Fibroblast of skin of left biceps (primary cell): Measurements from ENCODE around the gene ZNF385C.

Source experiments
- DNase-seq, 2 experiments: peaks; one replicate each; pipeline ENCODE4 v3.0.0-alpha.2; 2013; ENCODE audit warnings: low read depth in 2 of 2

The ZNF385C gene

DNA sequence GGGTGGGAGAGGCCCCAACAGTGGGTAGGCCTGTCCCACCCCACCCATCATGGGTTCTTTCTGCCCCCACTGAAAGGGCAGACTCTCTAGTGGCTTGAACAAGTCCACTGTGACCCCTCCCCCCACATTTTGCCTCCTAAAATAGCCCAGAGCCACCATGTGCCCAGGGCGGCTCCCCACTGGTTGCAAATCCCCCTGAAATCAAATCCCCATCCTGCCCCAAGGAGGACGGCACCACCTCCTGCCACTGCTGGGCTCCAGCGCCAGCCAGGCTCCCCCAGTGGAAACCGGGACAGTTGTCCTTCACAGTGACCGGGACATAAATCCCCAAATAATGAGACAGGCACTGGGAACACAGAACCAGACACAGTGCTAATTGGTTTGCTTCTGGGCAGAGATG is 20.5 kb downstream of the ZNF385C start:
- DNase-seq: no peak

DNA sequence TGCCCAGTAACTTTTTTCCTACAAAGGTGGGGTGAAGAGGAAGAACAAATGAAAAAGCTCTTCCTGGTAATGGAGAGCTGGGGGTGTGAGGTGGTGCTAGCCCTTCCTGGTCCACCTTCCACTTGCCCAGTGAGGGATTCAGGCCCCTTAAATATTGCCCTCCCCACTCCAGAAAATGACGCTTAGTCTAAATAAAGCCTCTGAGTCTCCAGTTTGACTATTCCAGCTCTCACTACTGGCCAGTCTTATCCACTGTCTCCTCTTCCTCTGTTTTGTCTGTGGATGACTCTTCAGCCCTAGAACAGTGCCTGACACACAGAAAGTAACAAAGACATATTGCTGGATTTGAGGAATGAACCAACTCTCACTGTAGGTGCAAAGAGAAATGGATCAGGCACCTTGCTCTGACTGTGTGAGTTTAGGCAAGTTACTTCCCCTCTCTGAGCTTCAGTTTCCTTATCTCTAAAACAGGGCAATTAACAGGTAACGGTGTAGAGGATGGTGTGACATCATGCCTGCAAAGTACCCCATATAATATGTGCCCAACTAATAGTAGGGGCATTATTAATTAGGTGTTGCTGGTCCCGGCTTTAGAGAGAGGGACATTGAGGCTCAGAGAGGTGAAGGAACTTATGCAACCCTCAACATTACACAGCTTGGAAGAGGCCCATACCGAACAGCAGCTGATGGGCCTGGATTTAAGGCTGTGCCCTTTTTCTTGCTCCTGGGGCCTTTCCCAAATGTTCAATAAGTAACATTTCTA is 21.3 kb downstream of the ZNF385C start:
- DNase-seq: no peak

DNA sequence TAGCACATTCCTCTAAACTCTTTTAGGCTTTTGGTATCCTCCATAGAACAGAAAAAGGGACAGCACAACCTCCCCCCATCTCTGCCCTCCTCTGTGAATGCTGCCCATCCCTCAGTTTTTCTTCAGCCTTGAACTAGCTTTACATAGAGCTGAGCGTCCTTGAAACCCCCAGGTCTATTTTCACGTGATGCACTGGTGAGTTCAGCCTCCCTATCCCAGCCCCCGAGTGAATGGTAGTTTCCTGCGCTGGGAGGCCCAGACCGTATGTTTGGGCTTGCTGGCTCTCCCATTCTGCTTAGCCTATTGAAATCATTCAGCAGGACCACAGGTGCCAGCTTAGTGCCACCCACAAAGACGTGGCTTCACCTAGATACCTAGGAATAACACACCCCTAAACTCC is 22.5 kb downstream of the ZNF385C start:
- DNase-seq: no peak

DNA sequence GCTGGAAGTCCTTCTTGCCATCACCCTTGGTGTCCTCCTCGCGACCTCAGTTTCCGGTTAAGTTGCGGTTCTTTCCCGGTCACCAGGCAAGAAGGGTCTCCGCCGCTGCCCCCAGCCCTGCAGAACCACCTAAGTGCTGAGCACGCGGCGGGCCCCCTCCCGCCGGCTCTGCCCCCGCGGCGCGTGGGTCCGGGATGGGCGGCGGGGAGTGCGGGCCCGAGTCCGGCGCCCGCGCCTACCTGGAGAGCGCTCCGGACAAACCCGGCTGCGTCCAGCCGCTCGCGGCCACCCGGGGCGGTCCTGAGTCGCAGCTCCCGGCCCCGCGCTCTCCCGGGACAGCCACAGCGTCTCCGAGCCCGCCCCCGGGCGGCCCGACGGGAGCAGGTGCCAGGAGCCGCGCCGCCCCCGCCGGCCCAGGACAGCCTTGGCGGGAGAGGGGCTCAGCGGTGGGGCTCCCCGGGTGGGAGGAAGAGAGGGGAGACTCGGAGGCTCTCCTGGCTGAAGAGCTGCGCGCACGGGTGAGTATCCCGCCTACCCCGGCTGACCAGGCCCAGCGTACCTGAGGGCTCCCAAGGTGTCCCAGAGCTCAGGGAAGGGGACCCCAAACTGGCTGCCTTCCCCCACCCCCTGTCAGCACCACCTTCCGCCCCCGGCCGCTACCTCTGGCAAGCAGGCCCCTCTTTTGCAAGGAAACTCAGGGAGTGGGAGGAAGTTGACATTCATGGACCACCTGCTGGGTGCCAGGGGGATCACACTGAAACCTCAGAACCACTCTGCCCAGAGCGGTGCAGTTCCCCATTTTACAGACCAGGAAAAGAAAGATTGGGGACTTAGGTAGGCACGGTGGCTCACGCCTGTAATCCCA is 25.7 kb downstream of the ZNF385C start:
- DNase-seq: no peak

DNA sequence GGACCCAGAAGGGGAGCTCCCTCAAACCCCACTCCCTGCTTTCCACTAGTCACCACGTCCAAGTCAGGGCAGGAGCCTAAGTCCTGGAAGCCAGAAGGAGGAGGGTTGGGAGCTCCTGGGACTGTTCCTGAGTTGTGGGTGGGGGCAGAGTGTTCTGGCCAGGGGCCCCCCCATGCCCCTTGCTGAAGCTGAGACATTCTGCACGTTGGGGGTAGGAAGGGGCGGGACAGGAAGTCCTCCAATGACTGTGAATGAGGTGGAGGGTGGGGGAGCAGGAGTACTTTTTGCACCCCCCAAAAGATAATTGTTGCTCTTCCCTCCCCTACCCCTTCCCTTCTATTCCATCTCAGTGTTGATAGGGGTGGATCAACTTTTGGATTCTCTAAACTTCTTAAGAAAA is 26.5 kb downstream of the ZNF385C start:
- no peak for DNase-seq

DNA sequence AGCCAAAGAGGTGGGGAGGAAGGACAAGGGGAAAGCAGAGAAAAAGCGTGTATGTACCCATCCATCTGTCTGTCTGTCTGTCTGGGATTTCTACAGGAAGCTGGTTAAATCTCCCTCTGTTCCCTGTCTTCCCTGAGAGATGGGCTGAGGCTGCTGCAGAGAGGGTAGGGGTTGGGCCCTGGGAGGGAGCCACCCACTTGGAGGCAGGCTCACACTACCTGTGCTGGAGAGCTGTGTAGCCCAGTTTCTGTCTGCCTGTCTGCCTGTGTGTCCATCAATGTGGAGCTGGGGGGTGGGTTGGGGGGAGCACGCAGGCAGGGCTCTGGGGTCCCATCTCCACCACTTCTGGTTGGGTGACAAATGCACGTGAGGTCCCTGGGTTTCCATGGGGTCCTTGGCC is 29.3 kb downstream of the ZNF385C start:
- DNase-seq: no peak

DNA sequence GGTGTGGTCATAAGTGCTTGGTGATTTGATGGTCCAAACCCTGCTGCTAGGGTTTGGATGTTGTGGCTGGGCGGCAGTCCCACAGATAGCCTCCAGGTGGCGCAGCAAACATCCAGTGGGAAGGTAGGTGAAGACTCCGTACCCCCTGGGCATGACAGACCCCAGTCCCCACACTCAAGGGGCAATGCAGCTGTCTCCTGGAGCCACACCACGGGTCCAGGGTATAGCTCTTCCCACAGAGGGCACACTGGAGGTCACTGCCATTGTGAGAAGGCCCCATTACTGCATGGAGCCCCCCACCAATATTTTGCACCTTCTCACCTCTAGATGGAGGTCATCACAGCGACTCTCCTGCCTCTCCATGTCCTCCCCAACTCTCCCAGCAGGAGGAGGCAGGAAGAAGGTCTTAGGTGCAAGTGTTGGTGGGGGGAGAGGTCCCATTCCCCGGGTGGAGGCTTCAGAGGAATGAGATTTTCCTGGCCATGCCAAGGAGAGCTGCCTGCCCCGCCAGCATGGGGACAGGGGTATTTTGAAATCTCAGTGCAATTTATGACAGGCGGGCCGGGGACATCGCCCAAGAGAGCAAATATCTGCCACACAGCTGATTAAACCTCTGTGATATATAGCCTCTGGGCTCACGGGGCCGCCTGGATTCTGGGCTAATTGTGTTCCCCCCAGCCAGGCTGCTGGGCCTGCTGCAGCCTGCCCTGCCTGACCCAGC is 30.7 kb downstream of the ZNF385C start:
- no peak for DNase-seq

DNA sequence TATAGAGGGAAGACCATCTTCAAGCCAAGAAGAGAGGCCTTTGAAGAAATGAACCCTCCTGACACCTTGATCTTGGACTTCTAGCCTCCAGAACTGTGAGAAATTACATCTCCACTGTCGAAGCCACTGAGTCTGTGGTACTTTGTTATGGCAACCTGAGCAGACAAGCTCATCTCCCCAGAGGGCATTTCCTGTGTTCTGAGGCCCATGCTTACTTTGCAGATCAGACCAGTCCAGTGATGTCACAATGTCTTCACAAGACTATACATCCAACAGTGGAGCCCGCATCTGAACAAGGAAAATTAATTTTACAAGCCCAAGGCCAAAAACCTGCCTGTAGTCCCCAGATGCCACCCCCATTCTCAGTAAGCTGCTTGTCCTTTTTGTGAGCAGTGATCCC is 33.1 kb downstream of the ZNF385C start:
- DNase-seq: no peak

DNA sequence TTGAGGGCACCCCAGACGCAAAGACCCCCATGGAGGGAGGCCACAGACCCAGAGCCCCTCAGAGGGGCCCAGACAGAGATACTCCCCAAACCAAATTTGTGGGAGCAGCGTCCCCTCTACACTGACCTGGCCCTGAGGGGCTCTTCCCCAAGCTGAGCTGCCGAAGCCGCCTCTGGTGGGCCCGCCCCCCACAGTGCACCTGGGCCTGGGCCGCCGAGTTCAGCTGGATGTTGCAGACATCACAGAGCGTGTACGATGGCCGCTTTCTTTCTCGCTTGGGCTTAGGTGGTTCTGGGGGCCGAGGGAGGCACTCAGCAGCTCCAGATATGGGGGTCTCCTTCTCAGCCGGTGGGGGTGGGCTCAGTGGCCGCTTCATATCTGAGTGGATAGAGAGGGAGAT is 35.6 kb downstream of the ZNF385C start:
- no peak for DNase-seq

DNA sequence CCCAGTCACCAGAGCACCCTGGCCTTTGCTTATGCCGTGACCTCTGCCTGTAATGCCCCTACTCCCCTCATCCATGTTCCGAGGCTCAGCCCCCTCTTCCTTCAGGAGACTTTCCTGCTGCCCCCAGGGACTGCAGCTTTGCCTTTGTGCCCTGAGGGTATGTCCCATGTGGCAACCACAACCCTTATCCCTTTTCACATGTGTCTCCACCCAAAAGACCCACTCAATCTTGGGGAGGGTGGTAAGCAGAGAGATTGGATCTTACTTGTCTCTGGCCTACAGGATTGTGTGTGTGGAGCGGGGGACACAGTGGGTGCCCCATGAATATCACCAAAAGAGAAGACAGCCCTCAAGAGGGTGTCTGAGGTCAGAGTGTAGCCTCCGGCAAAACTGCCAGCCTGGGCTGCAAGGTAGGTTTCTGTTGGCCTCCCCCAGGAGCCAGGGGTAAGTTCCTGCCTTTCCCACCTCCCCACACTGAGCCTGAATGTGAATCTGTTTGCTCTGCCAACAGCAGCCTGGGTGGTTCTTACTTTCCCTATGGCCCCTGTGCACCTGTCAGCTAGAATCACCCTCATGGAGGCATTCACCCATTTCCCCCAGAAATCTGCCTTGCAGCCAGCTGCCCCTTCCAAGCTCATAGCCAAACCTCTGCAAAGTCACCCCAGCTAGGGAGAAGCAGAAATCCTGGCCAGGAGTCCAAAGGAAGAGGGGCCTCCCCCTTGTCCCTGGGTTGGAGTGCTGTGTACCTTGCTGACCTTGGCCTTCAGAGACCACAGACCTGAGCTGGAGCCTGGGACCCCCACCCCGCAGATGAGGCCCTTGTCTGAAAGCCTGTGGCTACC is 36.4 kb downstream of the ZNF385C start:
- no peak for DNase-seq

DNA sequence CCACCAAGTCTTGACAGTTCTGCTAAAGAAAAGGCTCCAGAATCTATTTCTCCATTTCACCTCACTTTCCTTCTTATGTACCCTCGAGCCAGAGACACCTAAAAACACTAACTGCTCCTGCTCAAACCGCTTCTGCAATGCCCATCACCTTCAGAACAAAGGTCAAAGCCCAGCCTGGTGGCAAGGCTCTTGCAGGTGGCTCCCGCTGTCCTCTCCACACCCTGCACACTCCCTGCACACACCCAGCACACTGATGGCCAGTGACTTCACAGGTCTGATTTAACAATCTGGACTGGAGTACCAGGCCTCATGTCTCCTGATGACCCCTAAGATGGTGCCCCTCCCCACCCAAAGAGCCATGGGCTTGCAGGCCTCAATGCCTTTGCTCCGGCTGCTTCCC is 38.0 kb downstream of the ZNF385C start:
- no peak for DNase-seq

DNA sequence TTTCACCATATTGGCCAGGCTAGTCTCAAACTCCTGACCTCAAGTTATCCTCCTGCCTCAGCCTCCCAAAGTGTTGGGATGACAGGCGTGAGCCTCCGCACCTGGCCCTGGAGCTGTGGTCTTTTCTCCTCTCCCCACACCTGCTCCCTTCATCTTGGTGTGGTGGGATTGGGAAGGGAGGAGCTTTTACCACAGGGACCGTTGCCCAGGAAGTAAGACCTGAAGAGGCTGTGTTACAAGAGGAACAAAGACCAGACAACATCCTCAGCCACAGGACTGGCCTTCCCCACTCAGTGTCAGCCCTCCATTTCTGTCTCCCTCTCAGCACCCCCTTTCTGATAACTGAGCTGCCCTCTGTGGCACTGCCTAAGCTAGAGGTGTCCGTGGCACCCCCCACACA is 38.5 kb downstream of the ZNF385C start:
- no peak for DNase-seq

DNA sequence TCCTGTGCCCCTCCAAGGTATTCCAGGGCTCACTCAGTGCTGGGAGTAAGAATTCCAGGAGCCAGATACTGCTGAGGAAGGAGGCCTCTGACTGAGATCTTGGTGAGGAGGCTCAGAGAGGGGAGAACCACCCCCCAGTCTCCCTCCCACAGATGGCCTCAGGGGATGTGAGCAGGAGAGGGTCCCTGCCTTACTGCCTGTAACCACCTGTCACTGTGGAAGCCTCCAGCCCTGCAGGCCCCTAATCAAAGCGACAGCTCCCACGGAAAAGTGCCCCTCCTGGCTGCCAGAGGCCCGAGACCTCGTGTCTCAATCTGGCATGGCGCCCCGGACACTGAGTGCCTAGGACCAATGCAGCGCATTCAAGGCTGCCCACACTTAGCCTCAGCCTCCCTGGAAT is 40.2 kb downstream of the ZNF385C start:
- DNase-seq: no peak

DNA sequence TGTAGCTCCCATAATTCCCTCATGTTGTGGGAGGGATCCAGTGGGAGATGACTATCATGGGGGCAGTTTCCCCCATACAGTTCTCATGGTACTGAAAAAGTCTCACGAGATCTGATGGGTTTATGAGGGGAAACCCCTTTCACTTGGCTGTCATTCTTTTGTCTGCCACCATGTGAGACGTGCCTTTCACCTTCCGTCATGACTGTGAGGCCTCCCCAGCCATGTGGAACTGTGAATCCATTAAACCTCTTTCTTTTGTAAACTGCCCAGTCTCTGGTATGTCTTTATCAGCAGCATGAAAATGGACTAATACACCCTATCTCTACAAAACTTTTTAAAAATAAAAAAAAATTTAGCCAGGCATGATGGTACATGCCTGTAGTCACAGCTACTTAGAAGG is 41.6 kb downstream of the ZNF385C start:
- DNase-seq: no peak

DNA sequence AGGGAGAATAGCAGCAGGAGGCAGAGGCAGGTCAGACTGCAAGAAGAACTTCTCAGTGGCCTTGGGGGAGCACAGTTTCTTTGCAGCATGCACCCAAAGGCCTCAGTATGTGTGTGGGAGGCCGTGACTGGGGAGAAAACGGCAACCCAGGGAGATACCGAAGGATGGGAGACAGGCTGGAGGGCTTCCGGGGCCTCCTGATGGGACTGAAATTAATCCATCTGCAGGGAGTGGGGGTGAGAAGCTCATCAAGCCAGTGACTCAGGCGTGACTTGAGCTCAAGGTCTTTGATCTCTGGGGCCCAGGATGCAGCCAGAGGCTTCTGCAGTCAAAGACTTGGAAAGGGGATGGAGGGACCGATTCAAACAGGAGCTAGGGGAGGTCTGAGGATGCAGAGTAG is 42.8 kb downstream of the ZNF385C start:
- DNase-seq: no peak

DNA sequence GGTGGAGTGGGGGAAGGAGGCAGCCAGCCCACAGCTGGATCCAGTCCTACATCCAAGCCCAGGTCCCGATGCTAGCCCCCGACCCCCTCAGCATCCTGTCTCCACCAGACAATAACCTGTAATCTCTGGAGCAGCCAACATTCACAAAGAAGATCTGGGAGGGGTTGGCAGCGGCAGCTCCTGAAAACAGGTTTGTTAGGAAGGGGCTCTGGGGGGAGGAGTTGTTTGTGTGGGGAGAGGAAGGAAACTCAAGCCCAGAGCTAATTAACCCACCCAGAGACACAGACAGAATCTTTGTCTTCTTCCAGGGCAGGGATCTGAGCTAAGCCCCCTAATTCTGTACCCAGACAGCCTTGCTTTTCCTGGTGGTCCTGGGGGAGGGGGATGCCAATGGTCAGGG is 43.2 kb downstream of the ZNF385C start:
- DNase-seq: no peak

DNA sequence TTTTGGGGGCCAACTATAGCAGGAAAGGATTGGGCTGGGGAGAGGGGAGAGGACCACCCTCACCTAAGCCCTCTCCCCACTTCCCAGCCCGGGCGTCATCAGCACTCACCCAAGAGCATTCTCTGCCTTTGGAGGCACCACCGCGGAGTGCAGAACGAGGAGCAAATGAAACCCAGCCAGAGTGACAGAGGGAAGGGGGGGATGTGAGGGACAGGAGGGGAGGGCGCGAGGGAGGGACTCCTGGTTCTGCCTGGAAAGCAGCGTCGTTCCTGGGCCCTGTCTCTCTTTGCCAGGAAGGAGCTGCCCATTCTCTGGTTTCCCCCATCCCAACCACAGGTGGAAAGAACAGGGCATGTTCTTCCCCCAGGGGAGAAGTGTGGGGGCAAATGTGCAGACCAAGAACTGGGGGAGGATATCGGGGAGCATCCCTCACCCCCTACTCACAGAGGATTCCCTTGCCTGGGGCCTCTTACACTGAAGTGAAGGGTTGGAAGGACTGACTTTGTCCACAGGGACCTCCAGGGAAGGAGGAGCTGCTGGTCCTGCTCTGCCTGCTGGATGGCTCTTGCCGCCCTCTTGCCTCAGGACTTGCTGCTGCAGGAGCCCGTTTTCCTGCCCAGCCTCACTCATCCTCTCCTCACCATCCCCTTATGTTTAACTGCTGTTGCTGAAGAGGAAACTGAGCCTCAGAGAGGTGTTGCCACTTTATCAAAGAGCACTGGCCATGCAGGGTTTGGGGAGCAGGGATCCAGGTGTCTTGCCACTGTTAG is 44.4 kb downstream of the ZNF385C start:
- DNase-seq: no peak

DNA sequence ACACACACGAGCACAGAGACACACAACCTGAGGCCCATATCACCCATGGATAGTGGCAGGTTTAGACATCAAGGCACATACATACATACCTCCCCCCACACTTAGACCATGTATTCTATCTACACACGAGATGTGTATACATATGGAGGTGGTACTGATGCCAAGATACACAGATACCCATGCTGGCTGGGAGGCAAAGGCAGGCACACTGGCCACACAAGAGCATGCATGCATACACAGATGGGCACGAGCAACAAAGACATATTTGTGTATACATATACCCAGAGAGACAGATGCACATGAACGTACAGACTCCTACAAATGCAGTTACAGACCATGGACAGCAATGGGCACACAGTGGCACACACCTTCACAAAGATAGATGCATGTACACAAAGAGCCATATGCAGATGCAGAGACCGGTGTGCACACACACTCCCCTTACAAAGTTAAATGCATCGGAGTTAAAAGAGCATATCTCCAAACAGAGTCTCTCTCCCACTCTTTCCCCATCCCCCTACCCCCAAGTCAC is 45.9 kb downstream of the ZNF385C start:
- DNase-seq: no peak

DNA sequence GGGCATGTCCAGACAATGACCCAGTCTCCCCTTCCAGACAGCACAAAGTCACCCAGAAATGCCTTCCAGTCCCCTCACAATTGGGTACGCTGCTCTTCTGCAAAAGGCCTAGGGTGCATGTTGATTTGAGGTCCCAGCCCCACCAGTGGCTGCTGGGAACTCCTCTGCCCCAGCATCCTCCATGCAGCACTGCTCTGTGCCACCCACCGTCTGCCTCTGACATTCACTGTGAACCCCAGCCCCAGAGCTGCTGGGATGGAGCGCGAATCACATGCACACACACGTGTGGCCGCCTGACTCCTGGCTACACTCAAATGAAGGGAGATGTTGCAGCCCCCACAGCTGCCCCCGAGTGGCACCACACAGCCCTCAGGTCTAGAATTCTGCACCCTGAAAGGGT is 46.6 kb downstream of the ZNF385C start:
- DNase-seq: no peak

DNA sequence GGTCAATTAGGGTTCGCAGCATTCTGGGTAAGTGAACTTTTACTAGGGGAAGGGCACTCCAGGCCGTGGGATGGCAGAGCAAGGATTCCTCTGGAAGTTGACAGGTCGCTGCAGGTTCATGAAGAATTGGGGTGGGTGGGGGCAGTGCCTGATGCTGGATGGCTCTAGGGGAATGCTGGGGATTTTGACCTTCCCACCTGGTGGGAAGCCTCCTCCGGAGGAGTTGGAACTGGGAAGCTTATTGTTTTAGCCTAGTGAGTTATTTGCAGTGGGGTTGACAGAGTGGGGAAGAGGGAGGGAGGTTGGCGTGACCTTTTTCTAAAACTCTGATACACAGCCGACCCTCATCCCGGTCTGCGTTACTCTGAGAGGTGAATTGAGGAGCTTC is 47.3 kb downstream of the ZNF385C start:
- DNase-seq: no peak
